Activated CD8-positive, alpha-beta memory T cell treated with anti-CD3 and anti-CD28 coated beads, Interleukin-2, amount 50 U/mL, for 24 hours (primary cell): ENCODE data around the gene BAIAP2L1.
"Not testable (repeated sequence)": the region's sequence is repeated elsewhere in the genome, so short reads cannot be mapped to it uniquely, and the experiment has no call there.

Experiments
- DNase-seq: peaks from one replicate; pipeline ENCODE4 v3.0.0-alpha.2; 2020; ENCODE audit errors: extremely low read depth

The BAIAP2L1 gene

GRCh38 chr7:98321301-98321700 lies 79.6 kb downstream of the BAIAP2L1 start:
- no peak for DNase-seq

- no peak for DNase-seq
Measured at GRCh38 chr7:98319176-98319575, 81.7 kb downstream of the BAIAP2L1 start.

GRCh38 chr7:98317366-98318040 lies 83.4 kb downstream of the BAIAP2L1 start:
- no peak for DNase-seq

GRCh38 chr7:98315994-98316527 lies 84.8 kb downstream of the BAIAP2L1 start:
- DNase-seq, result not testable (repeated sequence)

GRCh38 chr7:98315318-98315993 lies 85.4 kb downstream of the BAIAP2L1 start:
- DNase-seq, result no peak

GRCh38 chr7:98314469-98314868 lies 86.4 kb downstream of the BAIAP2L1 start:
- DNase-seq, result no peak

GRCh38 chr7:98312201-98312600 lies 88.7 kb downstream of the BAIAP2L1 start:
- no peak for DNase-seq

GRCh38 chr7:98309566-98309965 lies 91.3 kb downstream of the BAIAP2L1 start:
- no peak for DNase-seq

- no peak for DNase-seq
Measured at GRCh38 chr7:98307971-98308466, 92.9 kb downstream of the BAIAP2L1 start.

GRCh38 chr7:98305951-98306535 lies 94.8 kb downstream of the BAIAP2L1 start:
- DNase-seq, result no peak

- DNase-seq, result no peak
Measured at GRCh38 chr7:98303906-98304305, 97.0 kb downstream of the BAIAP2L1 start.

GRCh38 chr7:98303176-98303865 lies 97.6 kb downstream of the BAIAP2L1 start:
- no peak for DNase-seq

- DNase-seq, result no peak
Measured at GRCh38 chr7:98301693-98302470, 99.0 kb downstream of the BAIAP2L1 start.

- DNase-seq, result no peak
Measured at GRCh38 chr7:98300595-98301372, 100.1 kb downstream of the BAIAP2L1 start.

GRCh38 chr7:98297626-98298286 lies 103.1 kb downstream of the BAIAP2L1 start:
- DNase-seq, result no peak

GRCh38 chr7:98296833-98297232 lies 104.1 kb downstream of the BAIAP2L1 start:
- DNase-seq, result no peak

- no peak for DNase-seq
Measured at GRCh38 chr7:98295467-98296192, 105.3 kb downstream of the BAIAP2L1 start.

- DNase-seq, result no peak
Measured at GRCh38 chr7:98294798-98295382, 106.0 kb downstream of the BAIAP2L1 start.

- DNase-seq, result no peak
Measured at GRCh38 chr7:98294326-98294725, 106.6 kb downstream of the BAIAP2L1 start.
